Left lung (tissue), 10 donors: ENCODE data around the gene UBL4A. TPM values are rescaled to one million over a fixed set of nuclear protein-coding genes. Genes with fewer than 3 reads are reported as not detected.

Experiments used
- ATAC-seq: fragments of 200-7000 bp; cut with Tn5 transposase; one replicate; pipeline ENCODE4 v1.9.1; 2020; ENCODE audit warnings: moderate library complexity
- DNase-seq, 4 donors: peaks; one replicate each; pipeline ENCODE4 v3.0.0-alpha.2; 2013 to 2020
- H3K27ac ChIP-seq, 2 donors: fragments of 200-600 bp; sonication (generic) in 1 of 2; one replicate each; pipeline versions ENCODE4 v1.5.0 to v1.8.0; 2020 to 2021
- H3K27me3 ChIP-seq, 2 donors: fragments of 200-600 bp; sonication (generic) in 1 of 2; one replicate each; pipeline versions ENCODE4 v1.5.0 to v1.8.0; 2020 to 2021
- H3K36me3 ChIP-seq, 2 donors: fragments of 200-600 bp; sonication (generic) in 1 of 2; one replicate each; pipeline versions ENCODE4 v1.5.0 to v1.8.0; 2020 to 2021
- H3K4me1 ChIP-seq, 2 donors: fragments of 200-600 bp; one replicate each; pipeline ENCODE4 v1.8.0; 2021
- H3K4me3 ChIP-seq, 2 donors: fragments of 200-600 bp; sonication (generic) in 1 of 2; one replicate each; pipeline versions ENCODE4 v1.5.0 to v1.8.0; 2020 to 2021; ENCODE audit warnings: mild to moderate bottlenecking in 1 of 2
- H3K9me3 ChIP-seq, 2 donors: fragments of 200-600 bp; sonication (generic) in 1 of 2; one replicate each; pipeline versions ENCODE4 v1.5.0 to v1.8.0; 2020 to 2021
- CTCF ChIP-seq, 2 donors: fragments of 200-600 bp; sonication (generic) in 1 of 2; IDR thresholded peaks; one replicate each; pipeline versions ENCODE4 v1.5.0 to v1.8.0; 2021; ENCODE audit warnings: antibody characterized with exemption in 2 of 2
- intact Hi-C, 2 donors: fragments of 100-400 bp; cut with DNase I; formaldehyde crosslinking; loops; one replicate each; pipeline versions ENCODE4 v1.11.2 to v1.14.2; 2022
- microRNA-seq, 2 donors: library from miRNA; unstranded; fragments of <30 nt; microRNA quantifications; one replicate each; pipeline ENCODE4, GENCODE V29; 2019
- polyA plus RNA-seq, 6 donors: library from polyadenylated mRNA; unstranded; fragments of 120-200 nt; gene quantifications; one replicate each; pipeline ENCODE4 v1.2.1, GENCODE V29; 2013; ENCODE audit not compliant: insufficient read length in 6 of 6
- total RNA-seq, 2 donors: library from RNA; stranded (reverse); fragmentation: NEBNext Ultra II Directional; extraction: Animal tissue kit (Norgen Biotek cat#: 25700); gene quantifications; one replicate each; pipeline ENCODE4 v1.2.1, GENCODE V29; 2021
- donor health status: DM: no; HTN: yes; CAD: no.
- donor health status: DM: no; HTN: no; CAD: no.

UBL4A gene
- total and polyA plus RNA-seq, 8 donors = 24.7 to 37.9 (median 29.1) TPM

GRCh38 chrX:154436374-154436982 lies 49.9 kb downstream of the UBL4A start:
- H3K9me3 ChIP-seq = no peaks in the 10 kb centered on the region
- H3K4me1 ChIP-seq = peaks cover 0 to 25% of the 10 kb centered on the region in 2 donors
- TF ChIP-seq CTCF (IDR thresholded peaks at IDR 0.05) = no peak
- H3K36me3 ChIP-seq = peaks cover 0 to 70% of the 10 kb centered on the region in 2 donors
- peak overlapping the region; percentile 75 to 76 for H3K27ac ChIP-seq
- ATAC-seq (peak; percentile 35), DNase-seq (peak in 2 of 4 donors; percentile 30 to 32)
- no peaks in the 10 kb centered on the region for H3K27me3 ChIP-seq
- intact Hi-C loops = no loop called here
- H3K4me3 ChIP-seq = peak overlapping the region; percentile 46 to 84

GRCh38 chrX:154435171-154435733 lies 51.2 kb downstream of the UBL4A start:
- intact Hi-C loops = no loop called here
- H3K9me3 ChIP-seq = no peaks in the 10 kb centered on the region
- H3K36me3 ChIP-seq = peaks cover 0 to 57% of the 10 kb centered on the region in 2 donors
- no peaks in the 10 kb centered on the region for H3K27me3 ChIP-seq
- peaks cover 0 to 34% of the 10 kb centered on the region in 2 donors for H3K4me1 ChIP-seq
- DNase-seq (no peak), ATAC-seq (no peak)
- TF ChIP-seq CTCF (IDR thresholded peaks at IDR 0.05) = no peak
- H3K4me3 ChIP-seq = no peak overlapping the region
- H3K27ac ChIP-seq = no peak overlapping the region

- Histone ChIP-seq H3K4me1 (peaks cover 0 to 40% of the 10 kb centered on the region in 2 donors), H3K9me3 (no peaks in the 10 kb centered on the region)
- no peak for DNase-seq
Observed at GRCh38 chrX:154434394-154435168, 51.8 kb downstream of the UBL4A start.

More at GRCh38 chrX:154434394-154435168, 51.8 kb downstream of the UBL4A start:
- peaks cover 0 to 51% of the 10 kb centered on the region in 2 donors for H3K36me3 ChIP-seq
- H3K4me3 ChIP-seq = no peak overlapping the region
- no peak for TF ChIP-seq CTCF (IDR thresholded peaks at IDR 0.05)
- ATAC-seq = no peak
- intact Hi-C loops = no loop called here
- H3K27me3 ChIP-seq = no peaks in the 10 kb centered on the region
- no peak overlapping the region for H3K27ac ChIP-seq

Small RNA genes within 50 kb of the gene (microRNA-seq; reads per million reads assigned to microRNA genes)
- 0.17 to 2.0 reads per million in 2 donors for gene MIR6858

Other genes with a start within 250 kb of the UBL4A start
- not detected for gene OPN1MW3, start 229.0 kb downstream of the UBL4A start, total RNA-seq
- gene OPN1MW3, start 229.0 kb downstream of the UBL4A start, polyA plus RNA-seq = not detected
- gene TEX28, start 191.5 kb downstream of the UBL4A start, total RNA-seq = not detected
- gene TEX28, start 191.5 kb downstream of the UBL4A start, polyA plus RNA-seq = not detected
- under 1 TPM in 1 of 2 donors, not detected in 1; 0.47 TPM for gene TKTL1, start 190.8 kb downstream of the UBL4A start, total RNA-seq
- under 1 TPM; 0.27 to 0.52 (median 0.37) TPM for gene TKTL1, start 190.8 kb downstream of the UBL4A start, polyA plus RNA-seq
- gene FLNA, start 112.0 kb downstream of the UBL4A start, total RNA-seq = 1,000 to 10,000 TPM; 1,139 to 1,793 TPM
- 100 to 1,000 TPM; 434 to 671 (median 559) TPM for gene FLNA, start 112.0 kb downstream of the UBL4A start, polyA plus RNA-seq
- gene EMD, start 107.3 kb downstream of the UBL4A start, total RNA-seq = 10 to 100 TPM; 50.1 to 56.6 TPM
- 10 to 100 TPM; 55.4 to 77.1 (median 66.3) TPM for gene EMD, start 107.3 kb downstream of the UBL4A start, polyA plus RNA-seq
- gene RPL10, start 88.2 kb downstream of the UBL4A start, total RNA-seq = 1,000 to 10,000 TPM; 2,309 to 2,455 TPM
- gene RPL10, start 88.2 kb downstream of the UBL4A start, polyA plus RNA-seq = 1,000 to 10,000 TPM; 4,648 to 5,478 (median 4,971) TPM
- 10 to 100 TPM; 34.7 to 36.1 TPM for gene DNASE1L1, start 77.4 kb downstream of the UBL4A start, total RNA-seq
- gene DNASE1L1, start 77.4 kb downstream of the UBL4A start, polyA plus RNA-seq = 10 to 100 TPM in 4 of 6 donors, 1 to 10 TPM in 2; 8.8 to 11.3 (median 10.2) TPM
- 10 to 100 TPM; 34.7 to 45.5 TPM for gene TAFAZZIN, start 75.1 kb downstream of the UBL4A start, total RNA-seq
- gene TAFAZZIN, start 75.1 kb downstream of the UBL4A start, polyA plus RNA-seq = 10 to 100 TPM; 33.9 to 44.8 (median 38.1) TPM
- gene ATP6AP1, start 57.9 kb downstream of the UBL4A start, total RNA-seq = 100 to 1,000 TPM; 139 to 168 TPM
- gene ATP6AP1, start 57.9 kb downstream of the UBL4A start, polyA plus RNA-seq = 10 to 100 TPM; 89.4 to 99.8 (median 97.3) TPM
- gene GDI1, start 49.5 kb downstream of the UBL4A start, total RNA-seq = 100 to 1,000 TPM; 107 to 108 TPM
- gene GDI1, start 49.5 kb downstream of the UBL4A start, polyA plus RNA-seq = 100 to 1,000 TPM; 119 to 163 (median 137) TPM
- 10 to 100 TPM; 72.6 to 82.1 TPM for gene FAM50A, start 42.5 kb downstream of the UBL4A start, total RNA-seq
- 10 to 100 TPM; 43.1 to 58.3 (median 46.4) TPM for gene FAM50A, start 42.5 kb downstream of the UBL4A start, polyA plus RNA-seq
- 10 to 100 TPM; 62.4 to 83.6 TPM for gene PLXNA3, start 28.3 kb downstream of the UBL4A start, total RNA-seq
- gene PLXNA3, start 28.3 kb downstream of the UBL4A start, polyA plus RNA-seq = 10 to 100 TPM; 48.7 to 77.9 (median 58.6) TPM
- gene LAGE3, start 7.3 kb downstream of the UBL4A start, total RNA-seq = 10 to 100 TPM; 20.9 to 21.0 TPM
- 10 to 100 TPM; 14.9 to 24.2 (median 18.4) TPM for gene LAGE3, start 7.3 kb downstream of the UBL4A start, polyA plus RNA-seq
- gene SLC10A3, start 4.0 kb upstream of the UBL4A start, total RNA-seq = 10 to 100 TPM; 25.1 to 26.8 TPM
- gene SLC10A3, start 4.0 kb upstream of the UBL4A start, polyA plus RNA-seq = 10 to 100 TPM; 13.3 to 22.7 (median 18.2) TPM
- 10 to 100 TPM; 35.3 to 43.6 TPM for gene FAM3A, start 29.6 kb upstream of the UBL4A start, total RNA-seq
- 10 to 100 TPM; 27.1 to 45.3 (median 34.1) TPM for gene FAM3A, start 29.6 kb upstream of the UBL4A start, polyA plus RNA-seq
- gene G6PD, start 60.2 kb upstream of the UBL4A start, total RNA-seq = 100 to 1,000 TPM in 1 of 2 donors, 10 to 100 TPM in 1; 66.8 to 109 TPM
- 10 to 100 TPM; 34.8 to 46.4 (median 38.3) TPM for gene G6PD, start 60.2 kb upstream of the UBL4A start, polyA plus RNA-seq
- gene IKBKG, start 61.0 kb upstream of the UBL4A start, total RNA-seq = 10 to 100 TPM; 28.1 to 52.5 TPM
- 10 to 100 TPM; 14.2 to 23.0 (median 15.1) TPM for gene IKBKG, start 61.0 kb upstream of the UBL4A start, polyA plus RNA-seq
- gene CTAG1A, start 98.5 kb upstream of the UBL4A start, total RNA-seq = not detected
- not detected for gene CTAG1A, start 98.5 kb upstream of the UBL4A start, polyA plus RNA-seq
- not detected for gene CTAG1B, start 132.7 kb upstream of the UBL4A start, total RNA-seq
- gene CTAG1B, start 132.7 kb upstream of the UBL4A start, polyA plus RNA-seq = not detected
- gene CTAG2, start 167.0 kb upstream of the UBL4A start, total RNA-seq = not detected
- not detected for gene CTAG2, start 167.0 kb upstream of the UBL4A start, polyA plus RNA-seq